NCI-H748 (cell line): ENCODE measurements around the gene LRRC58.
A peak's percentile ranks its signal among the peaks of the same experiment; 100 is the strongest.

ENCODE experiments used
- DNase-seq: peaks from one replicate; lab custom pipeline; 2025; ENCODE audit not compliant: unreplicated experiment; lab: John Stamatoyannopoulos, UW

LRRC58 gene

DNA sequence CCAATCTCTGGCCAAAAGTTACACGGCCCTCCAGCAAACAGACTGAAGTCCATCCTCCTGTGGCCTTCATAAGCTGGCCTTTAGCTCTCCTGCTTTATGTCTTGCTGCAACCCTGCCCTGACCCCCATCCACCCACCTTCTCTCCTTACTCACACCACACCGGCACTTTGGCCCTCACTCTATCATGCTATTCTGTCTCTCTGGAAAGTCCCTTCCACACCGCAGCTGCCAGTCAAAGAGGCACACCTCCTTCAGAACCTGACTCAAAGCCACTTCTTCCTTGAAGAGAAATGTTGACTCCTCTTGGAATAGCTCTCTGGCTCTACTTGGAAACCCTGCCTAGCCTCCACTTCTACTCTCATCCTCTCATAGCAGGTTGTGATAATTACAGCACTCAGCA, 68.6 kb downstream of the LRRC58 start:
- no peak for DNase-seq

DNA sequence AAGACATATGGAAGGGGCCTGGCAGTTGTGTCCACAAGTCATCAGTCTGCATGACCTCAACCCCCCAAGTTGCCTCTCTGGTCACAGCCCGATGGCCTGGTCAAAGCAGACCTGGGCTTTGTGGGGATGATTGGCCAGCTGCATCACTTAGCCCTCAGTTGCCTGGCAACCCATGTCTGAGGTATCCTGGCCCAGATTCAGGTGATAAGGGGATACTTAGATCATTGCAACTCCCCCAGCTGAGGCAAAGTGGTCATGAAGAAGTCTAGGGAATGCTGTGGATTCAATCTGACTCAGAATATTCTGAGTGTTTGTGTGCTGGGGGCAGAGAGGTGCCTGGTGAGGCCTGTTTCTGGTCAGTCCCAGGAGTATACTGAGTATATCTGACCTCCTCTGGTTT, 69.1 kb downstream of the LRRC58 start:
- no peak for DNase-seq

DNA sequence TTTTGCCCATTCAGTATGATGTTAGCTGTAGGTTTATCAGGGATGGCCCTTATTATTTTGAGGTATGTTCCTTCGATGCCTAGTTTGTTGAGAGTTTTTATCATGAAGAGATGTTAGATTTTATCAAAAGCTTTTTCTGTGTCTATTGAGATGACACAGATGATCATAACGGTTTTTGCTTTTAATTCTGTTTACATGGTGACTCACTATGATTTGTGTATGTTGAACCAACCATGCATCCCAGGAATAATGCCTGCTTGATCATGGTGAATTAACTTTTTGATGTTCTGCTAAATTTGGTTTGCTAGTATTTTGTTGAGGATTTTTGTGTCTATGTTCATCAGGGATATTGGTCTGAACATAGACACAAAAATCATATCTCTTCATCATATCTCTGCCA, 72.4 kb downstream of the LRRC58 start:
- no peak for DNase-seq

DNA sequence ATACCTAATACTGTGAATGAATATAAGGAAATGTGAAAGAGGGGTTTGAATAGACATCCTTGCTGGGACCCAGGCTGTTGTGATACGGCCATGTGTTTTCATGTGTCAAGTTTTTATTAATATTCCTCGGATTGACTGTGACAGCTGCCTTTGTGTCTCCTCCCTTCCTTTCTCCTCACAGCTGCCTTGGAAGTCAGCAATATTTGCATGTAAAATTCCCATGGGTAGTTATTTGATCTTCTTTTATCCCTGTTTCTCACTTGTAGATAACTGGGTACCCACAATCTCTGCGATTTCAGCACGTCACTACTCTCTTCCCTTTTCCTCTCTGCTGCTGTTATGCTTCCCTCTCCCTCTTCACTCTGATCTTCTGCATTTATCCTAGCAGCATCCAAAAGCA, 73.5 kb downstream of the LRRC58 start:
- no peak for DNase-seq

DNA sequence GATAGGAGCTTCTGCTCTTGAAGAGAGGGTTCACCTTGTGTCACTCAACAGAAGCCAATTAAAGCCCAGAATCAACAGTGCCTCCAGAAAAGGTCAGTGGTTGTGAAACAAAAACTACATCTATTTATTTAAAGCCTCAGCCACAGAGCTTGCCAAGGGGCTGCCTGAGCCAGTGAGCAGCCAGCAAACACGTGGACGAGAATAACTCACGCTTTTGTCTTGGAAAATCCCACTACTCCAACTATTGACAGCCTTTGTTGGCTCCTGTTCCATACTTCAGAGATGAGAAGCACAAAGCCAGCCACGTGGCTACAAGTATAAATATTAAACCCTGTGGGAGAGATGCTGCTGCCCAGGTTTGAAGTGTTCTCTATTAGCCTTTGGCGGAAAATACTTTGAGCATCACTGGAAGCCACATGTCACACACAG, 74.4 kb downstream of the LRRC58 start:
- DNase-seq: peak; percentile 42
